Astrocyte of the cerebellum (primary cell): Measurements from ENCODE around the gene MALAT1.

ENCODE experiments used
- DNase-seq: peaks from one replicate; pipeline ENCODE4 v3.0.0-alpha.2; 2011; ENCODE audit warnings: low read depth
- H3K4me3 ChIP-seq: 2 replicates; pipeline ENCODE4 v1.5.1; 2011; ENCODE audit warnings: mild to moderate bottlenecking, low read depth, low read length, moderate library complexity
- CTCF ChIP-seq: IDR thresholded peaks from 2 replicates; pipeline ENCODE4 v1.5.1; 2012; ENCODE audit warnings: low read length, low read depth, moderate library complexity, mild to moderate bottlenecking; ENCODE audit errors: missing control alignments
- in situ Hi-C: cut with HindIII; loops from 2 replicates; pipeline ENCODE4 v1.10.0; 2017; ENCODE audit warnings: low sequenced_read_pairs

Gene MALAT1

GRCh38 chr11:65498727-65498976, 193 bp upstream of the MALAT1 start:
- no peak for TF ChIP-seq CTCF
- DNase-seq: no peak
- peak overlapping the region; percentile 87 for H3K4me3 ChIP-seq
- in situ Hi-C loops: loop anchor here (5.0 kb wide), 1 partner anchor 76 kb away; the partner anchor contains the start of gene NEAT1

GRCh38 chr11:65499713-65500386, 1.0 kb downstream of the MALAT1 start:
- no peak for DNase-seq
- peak overlapping the region; percentile 87 for H3K4me3 ChIP-seq
- in situ Hi-C loops: loop anchor here (5.0 kb wide), 1 partner anchor 78 kb away; the partner anchor contains the start of gene NEAT1
- no peak for TF ChIP-seq CTCF

GRCh38 chr11:65500387-65501185, 1.7 kb downstream of the MALAT1 start:
- in situ Hi-C loops: no loop called here
- DNase-seq: no peak
- peak overlapping the region; percentile 87 for H3K4me3 ChIP-seq
- no peak for TF ChIP-seq CTCF

- in situ Hi-C loops: no loop called here
- peak overlapping the region; percentile 87 for H3K4me3 ChIP-seq
- TF ChIP-seq CTCF: no peak
- no peak for DNase-seq
Observed at GRCh38 chr11:65501186-65501471, 2.3 kb downstream of the MALAT1 start.

- H3K4me3 ChIP-seq: peak overlapping the region; percentile 87
- no peak for TF ChIP-seq CTCF
- in situ Hi-C loops: no loop called here
- no peak for DNase-seq
Observed at GRCh38 chr11:65501472-65502273, 2.8 kb downstream of the MALAT1 start.

- no peak for TF ChIP-seq CTCF
- in situ Hi-C loops: no loop called here
- peak overlapping the region; percentile 87 for H3K4me3 ChIP-seq
- DNase-seq: no peak
Observed at GRCh38 chr11:65502274-65502554, 3.4 kb downstream of the MALAT1 start.
